ENCODE results near the gene C2CD2.

C2CD2 gene

GRCh38 chr21:41903559-41904351 lies 50.1 kb downstream of the C2CD2 start:
- DNase-seq, result no peak

- DNase-seq, result no peak
These were observed 50.9 kb downstream of the C2CD2 start for GRCh38 chr21:41902946-41903345.

- DNase-seq, result no peak
These were observed 52.0 kb downstream of the C2CD2 start for GRCh38 chr21:41901782-41902181.

- DNase-seq, result no peak
These were observed 52.7 kb downstream of the C2CD2 start for GRCh38 chr21:41901099-41901498.

- DNase-seq, result no peak
These were observed 53.4 kb downstream of the C2CD2 start for GRCh38 chr21:41900401-41900800.

- no peak for DNase-seq
These were observed 54.2 kb downstream of the C2CD2 start for GRCh38 chr21:41899426-41900202.

- no peak for DNase-seq
These were observed 54.8 kb downstream of the C2CD2 start for GRCh38 chr21:41898998-41899397.

GRCh38 chr21:41897700-41898099 lies 56.1 kb downstream of the C2CD2 start:
- no peak for DNase-seq

- no peak for DNase-seq
These were observed 56.7 kb downstream of the C2CD2 start for GRCh38 chr21:41897047-41897669.

- no peak for DNase-seq
These were observed 58.0 kb downstream of the C2CD2 start for GRCh38 chr21:41895643-41896493.

GRCh38 chr21:41894922-41895557 lies 58.8 kb downstream of the C2CD2 start:
- no peak for DNase-seq

- DNase-seq, result no peak
These were observed 59.3 kb downstream of the C2CD2 start for GRCh38 chr21:41894511-41894910.

GRCh38 chr21:41892726-41893125 lies 61.1 kb downstream of the C2CD2 start:
- no peak for DNase-seq

- no peak for DNase-seq
These were observed 62.7 kb downstream of the C2CD2 start for GRCh38 chr21:41891132-41891531.

GRCh38 chr21:41890355-41890754 lies 63.5 kb downstream of the C2CD2 start:
- no peak for DNase-seq

- no peak for DNase-seq
These were observed 65.0 kb downstream of the C2CD2 start for GRCh38 chr21:41888749-41889376.

GRCh38 chr21:41887667-41888066 lies 66.2 kb downstream of the C2CD2 start:
- no peak for DNase-seq

- DNase-seq, result no peak
These were observed 67.5 kb downstream of the C2CD2 start for GRCh38 chr21:41886328-41886727.

GRCh38 chr21:41885341-41886024 lies 68.3 kb downstream of the C2CD2 start:
- DNase-seq, result no peak

GRCh38 chr21:41884501-41885030 lies 69.3 kb downstream of the C2CD2 start:
- no peak for DNase-seq

GRCh38 chr21:41883582-41883981 lies 70.2 kb downstream of the C2CD2 start:
- DNase-seq, result no peak

Measured in NCI-H2227 treated with DMSO at 0.1 percent for 48 hours (cell line).